ENCODE data around the gene TMEM59L.

TMEM59L gene

GRCh38 chr19:18645035-18645511 is 32.4 kb downstream of the TMEM59L start:
- no peaks in the 10 kb centered on the region for H3K36me3 ChIP-seq (ENCODE audit: control insufficient read depth, insufficient read depth, low read length)
- TF ChIP-seq, protein P1, sequence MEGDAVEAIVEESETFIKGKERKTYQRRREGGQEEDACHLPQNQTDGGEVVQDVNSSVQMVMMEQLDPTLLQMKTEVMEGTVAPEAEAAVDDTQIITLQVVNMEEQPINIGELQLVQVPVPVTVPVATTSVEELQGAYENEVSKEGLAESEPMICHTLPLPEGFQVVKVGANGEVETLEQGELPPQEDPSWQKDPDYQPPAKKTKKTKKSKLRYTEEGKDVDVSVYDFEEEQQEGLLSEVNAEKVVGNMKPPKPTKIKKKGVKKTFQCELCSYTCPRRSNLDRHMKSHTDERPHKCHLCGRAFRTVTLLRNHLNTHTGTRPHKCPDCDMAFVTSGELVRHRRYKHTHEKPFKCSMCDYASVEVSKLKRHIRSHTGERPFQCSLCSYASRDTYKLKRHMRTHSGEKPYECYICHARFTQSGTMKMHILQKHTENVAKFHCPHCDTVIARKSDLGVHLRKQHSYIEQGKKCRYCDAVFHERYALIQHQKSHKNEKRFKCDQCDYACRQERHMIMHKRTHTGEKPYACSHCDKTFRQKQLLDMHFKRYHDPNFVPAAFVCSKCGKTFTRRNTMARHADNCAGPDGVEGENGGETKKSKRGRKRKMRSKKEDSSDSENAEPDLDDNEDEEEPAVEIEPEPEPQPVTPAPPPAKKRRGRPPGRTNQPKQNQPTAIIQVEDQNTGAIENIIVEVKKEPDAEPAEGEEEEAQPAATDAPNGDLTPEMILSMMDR (IDR thresholded peaks at IDR 0.05): no peak
- H3K4me3 ChIP-seq (ENCODE audit: low read depth, low read length): no peak overlapping the region
- H3K9ac ChIP-seq: no peak overlapping the region
- H3K4me2 ChIP-seq (ENCODE audit: low read length): no peak overlapping the region
- no peaks in the 10 kb centered on the region for H3K27me3 ChIP-seq (ENCODE audit: control insufficient read depth, insufficient read depth, low read length)
- H2AFZ ChIP-seq: no peak overlapping the region
- H3K9me3 ChIP-seq (ENCODE audit: control insufficient read depth, low read length): no peaks in the 10 kb centered on the region
- H3K4me1 ChIP-seq: no peaks in the 10 kb centered on the region
- H3K79me2 ChIP-seq: peaks cover 36% of the 10 kb centered on the region
- no peak overlapping the region for H3K27ac ChIP-seq

- H3K4me3 ChIP-seq (ENCODE audit: low read depth, low read length): no peak overlapping the region
- H3K4me1 ChIP-seq: no peaks in the 10 kb centered on the region
- no peaks in the 10 kb centered on the region for H3K27me3 ChIP-seq (ENCODE audit: control insufficient read depth, insufficient read depth, low read length)
- TF ChIP-seq, protein P1 (IDR thresholded peaks at IDR 0.05): no peak
- no peak overlapping the region for H3K9ac ChIP-seq
- H3K36me3 ChIP-seq (ENCODE audit: control insufficient read depth, insufficient read depth, low read length): no peaks in the 10 kb centered on the region
- no peak overlapping the region for H3K27ac ChIP-seq
- H2AFZ ChIP-seq: no peak overlapping the region
- no peak overlapping the region for H3K4me2 ChIP-seq (ENCODE audit: low read length)
- H3K9me3 ChIP-seq (ENCODE audit: control insufficient read depth, low read length): no peaks in the 10 kb centered on the region
- H3K79me2 ChIP-seq: peaks cover 30% of the 10 kb centered on the region
Measured at GRCh38 chr19:18646535-18647370, 34.1 kb downstream of the TMEM59L start.

- Histone ChIP-seq H2AFZ (no peak overlapping the region), H3K4me3 (ENCODE audit: low read depth, low read length) (no peak overlapping the region), H3K4me1 (no peaks in the 10 kb centered on the region), H3K9me3 (ENCODE audit: control insufficient read depth, low read length) (no peaks in the 10 kb centered on the region), H3K27me3 (ENCODE audit: control insufficient read depth, insufficient read depth, low read length) (no peaks in the 10 kb centered on the region), H3K4me2 (ENCODE audit: low read length) (no peak overlapping the region), H3K27ac (no peak overlapping the region), H3K79me2 (peaks cover 30% of the 10 kb centered on the region), H3K9ac (no peak overlapping the region), H3K36me3 (ENCODE audit: control insufficient read depth, insufficient read depth, low read length) (no peaks in the 10 kb centered on the region)
- TF ChIP-seq, protein P1 (IDR thresholded peaks at IDR 0.05): no peak
Measured at GRCh38 chr19:18647371-18647767, 34.7 kb downstream of the TMEM59L start.

GRCh38 chr19:18647807-18648206 is 35.1 kb downstream of the TMEM59L start:
- Histone ChIP-seq H2AFZ (no peak overlapping the region), H3K4me1 (no peaks in the 10 kb centered on the region)

More at GRCh38 chr19:18647807-18648206, 35.1 kb downstream of the TMEM59L start:
- H3K36me3 ChIP-seq (ENCODE audit: control insufficient read depth, insufficient read depth, low read length): no peaks in the 10 kb centered on the region
- TF ChIP-seq, protein P1 (IDR thresholded peaks at IDR 0.05): no peak
- no peak overlapping the region for H3K4me3 ChIP-seq (ENCODE audit: low read depth, low read length)
- no peak overlapping the region for H3K9ac ChIP-seq
- H3K27me3 ChIP-seq (ENCODE audit: control insufficient read depth, insufficient read depth, low read length): no peaks in the 10 kb centered on the region
- no peaks in the 10 kb centered on the region for H3K9me3 ChIP-seq (ENCODE audit: control insufficient read depth, low read length)
- no peak overlapping the region for H3K27ac ChIP-seq
- H3K79me2 ChIP-seq: peaks cover 33% of the 10 kb centered on the region
- H3K4me2 ChIP-seq (ENCODE audit: low read length): no peak overlapping the region

Data from parathyroid adenoma (tissue), 2 donors.